ENCODE results near the gene FARS2.

DNA sequence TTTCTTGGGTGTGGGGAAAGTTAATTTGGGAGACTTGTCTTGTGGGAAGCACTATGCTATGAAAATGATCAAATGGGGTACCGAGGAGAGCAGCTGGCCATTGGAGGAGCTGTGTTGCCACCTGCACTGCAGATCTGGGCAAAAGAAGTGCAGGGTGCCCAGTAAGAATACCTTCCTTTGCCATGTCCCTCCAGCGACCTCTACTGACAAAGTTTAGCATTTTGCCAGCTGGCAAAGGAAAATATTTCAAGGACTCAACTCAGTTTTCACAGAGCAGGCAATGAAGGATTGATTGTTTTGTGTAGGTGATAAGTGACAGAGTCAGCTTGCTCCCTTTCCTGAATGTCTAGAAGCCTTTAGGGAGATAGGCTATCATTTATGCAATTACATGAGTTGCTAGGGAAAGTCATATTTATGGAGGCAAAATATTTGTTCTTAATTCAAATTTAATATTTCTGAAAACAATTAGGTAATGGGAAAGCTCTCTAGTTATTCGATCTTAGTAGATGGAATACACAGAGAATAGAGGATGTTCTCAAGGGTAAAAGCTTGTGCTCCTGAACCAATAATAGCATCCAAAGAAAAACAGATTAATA is 118.4 kb downstream of the FARS2 start:
- TF ChIP-seq CTCF (IDR thresholded peaks at IDR 0.05; ENCODE audit: extremely low read depth in 1 of 2, insufficient read depth in 1 of 2, low read depth in 1 of 2, low read length in 2 of 2) (peak; percentile 68 to 77), MAX (IDR thresholded peaks at IDR 0.05; ENCODE audit: insufficient read depth, insufficient read length) (no peak), POLR2AphosphoS5 (IDR thresholded peaks at IDR 0.05; ENCODE audit: insufficient read depth, low read depth, low read length) (no peak), POLR2A (IDR thresholded peaks at IDR 0.05; ENCODE audit: low read depth, low read length) (no peak), EZH2 (IDR thresholded peaks at IDR 0.05; ENCODE audit: borderline replicate concordance, low read depth, low read length, severe bottlenecking) (no peak), GATA2 (IDR thresholded peaks at IDR 0.05; ENCODE audit: insufficient read depth, insufficient read length, low read depth, low read length) (no peak)
